H9 (cell line): ENCODE results near the gene CCDC148. TPM values are rescaled to one million over a fixed set of nuclear protein-coding genes. Genes with fewer than 3 reads are reported as not detected.

Experiments used
- DNase-seq: peaks from one replicate; pipeline ENCODE4 v3.0.0-alpha.2; 2017
- H2AFZ ChIP-seq: one replicate; pipeline ENCODE4 v1.6.1; 2013; ENCODE audit warnings: mild to moderate bottlenecking, low read length, control low read depth, moderate library complexity
- H2AK5ac ChIP-seq: 2 replicates; pipeline ENCODE4 v1.6.1; 2013; ENCODE audit warnings: low read length, control low read depth, mixed read lengths; ENCODE audit not compliant: insufficient read length
- H2BK120ac ChIP-seq: one replicate; pipeline ENCODE4 v1.6.1; 2013; ENCODE audit warnings: low read depth, mild to moderate bottlenecking, low read length, control low read depth, inconsistent platforms; ENCODE audit not compliant: poor library complexity, severe bottlenecking
- H2BK12ac ChIP-seq: 2 replicates; pipeline ENCODE4 v1.6.1; 2013; ENCODE audit warnings: low read length, control low read depth, mixed read lengths, low read depth; ENCODE audit not compliant: insufficient read length
- H2BK15ac ChIP-seq: 2 replicates; pipeline ENCODE4 v1.6.1; 2013; ENCODE audit warnings: low read depth, low read length, control low read depth
- H2BK20ac ChIP-seq: one replicate; pipeline ENCODE4 v1.6.1; 2013; ENCODE audit warnings: low read depth, mild to moderate bottlenecking, low read length, control low read depth, inconsistent platforms; ENCODE audit not compliant: poor library complexity, severe bottlenecking
- H2BK5ac ChIP-seq: 2 replicates; pipeline ENCODE4 v1.6.1; 2013; ENCODE audit warnings: low read length, control low read depth, mixed read lengths; ENCODE audit not compliant: insufficient read length
- H3K14ac ChIP-seq: 2 replicates; pipeline ENCODE4 v1.6.1; 2013; ENCODE audit warnings: low read length, control low read depth; ENCODE audit not compliant: insufficient read depth
- H3K18ac ChIP-seq: 2 replicates; pipeline ENCODE4 v1.6.1; 2013; ENCODE audit warnings: low read depth, mild to moderate bottlenecking, mixed read lengths, low read length, control low read depth; ENCODE audit not compliant: insufficient read length
- H3K23ac ChIP-seq: 2 replicates; pipeline ENCODE4 v1.6.1; 2013; ENCODE audit warnings: low read length, control low read depth, mixed read lengths, low read depth; ENCODE audit not compliant: insufficient read length
- H3K23me2 ChIP-seq: 2 replicates; pipeline ENCODE4 v1.6.1; 2013; ENCODE audit warnings: low read depth, mild to moderate bottlenecking, mixed read lengths, low read length, control low read depth; ENCODE audit not compliant: insufficient read length, poor library complexity, severe bottlenecking
- H3K27ac ChIP-seq: 2 replicates; pipeline ENCODE4 v1.5.1; 2013; ENCODE audit warnings: low read length, control low read depth, mixed read lengths, low read depth; ENCODE audit not compliant: insufficient read length
- H3K27me3 ChIP-seq: 2 replicates; pipeline ENCODE4 v1.6.1; 2013; ENCODE audit warnings: low read length, control low read depth, inconsistent platforms; ENCODE audit not compliant: insufficient read depth
- H3K4ac ChIP-seq: 2 replicates; pipeline ENCODE4 v1.6.1; 2013; ENCODE audit warnings: low read depth, mild to moderate bottlenecking, control low read depth, inconsistent platforms, low read length, moderate library complexity
- H3K4me1 ChIP-seq: 2 replicates; pipeline ENCODE4 v1.6.1; 2013; ENCODE audit warnings: low read length, control low read depth, inconsistent platforms; ENCODE audit not compliant: insufficient read depth
- H3K4me2 ChIP-seq: 2 replicates; pipeline ENCODE4 v1.6.1; 2013; ENCODE audit warnings: low read length, control low read depth, mixed read lengths; ENCODE audit not compliant: insufficient read length, insufficient read depth
- H3K56ac ChIP-seq: 2 replicates; pipeline ENCODE4 v1.6.1; 2013; ENCODE audit warnings: low read depth, mild to moderate bottlenecking, mixed read lengths, low read length, control low read depth; ENCODE audit not compliant: insufficient read length
- H3K79me1 ChIP-seq: 2 replicates; pipeline ENCODE4 v1.6.1; 2013; ENCODE audit warnings: low read depth, mild to moderate bottlenecking, moderate library complexity, low read length, control low read depth, inconsistent platforms; ENCODE audit not compliant: insufficient read depth, poor library complexity, severe bottlenecking
- H3K79me2 ChIP-seq: 2 replicates; pipeline ENCODE4 v1.6.1; 2013; ENCODE audit warnings: low read length, control low read depth, inconsistent platforms; ENCODE audit not compliant: insufficient read depth
- H3K9ac ChIP-seq: 2 replicates; pipeline ENCODE4 v1.6.1; 2013; ENCODE audit warnings: low read length, control low read depth, mixed read lengths; ENCODE audit not compliant: insufficient read length; ENCODE audit errors: extremely low read depth
- H3K9me3 ChIP-seq: one replicate; pipeline ENCODE4 v1.6.1; 2013; ENCODE audit warnings: low read depth, low read length, inconsistent platforms; ENCODE audit not compliant: control insufficient read depth
- H3T11ph ChIP-seq: one replicate; pipeline ENCODE4 v1.6.1; 2013; ENCODE audit warnings: mild to moderate bottlenecking, low read length, control low read depth, inconsistent platforms
- H4K20me1 ChIP-seq: one replicate; pipeline ENCODE4 v1.6.1; 2013; ENCODE audit not compliant: control insufficient read depth, insufficient read length, insufficient read depth
- H4K5ac ChIP-seq: 2 replicates; pipeline ENCODE4 v1.6.1; 2013; ENCODE audit warnings: low read depth, mild to moderate bottlenecking, mixed read lengths, low read length, control low read depth; ENCODE audit not compliant: insufficient read length
- H4K8ac ChIP-seq: replicated peaks from 2 replicates; pipeline ENCODE4 v1.6.1; 2013; ENCODE audit warnings: low read length, control low read depth, mixed read lengths, low read depth; ENCODE audit not compliant: insufficient read length
- H4K91ac ChIP-seq: 2 replicates; pipeline ENCODE4 v1.6.1; 2013; ENCODE audit warnings: low read depth, mild to moderate bottlenecking, moderate library complexity, mixed read lengths, low read length, control low read depth; ENCODE audit not compliant: insufficient read length
- H3K27ac Mint-ChIP-seq, 3 experiments: 2 replicates in 2 of 3; 3 replicates in 1 of 3; pipeline ENCODE4 v1.8.0; 2020 to 2021; ENCODE audit warnings: mixed read lengths in 3 of 3, mild to moderate bottlenecking in 1 of 3, moderate library complexity in 1 of 3
- H3K27me3 Mint-ChIP-seq: 2 replicates; pipeline ENCODE4 v1.8.0; 2021; ENCODE audit warnings: low read depth, mild to moderate bottlenecking, moderate library complexity, mixed read lengths
- H3K36me3 Mint-ChIP-seq, 3 experiments: 2 replicates in 2 of 3; 3 replicates in 1 of 3; pipeline ENCODE4 v1.8.0; 2020 to 2021; ENCODE audit warnings: low read depth in 3 of 3, mixed read lengths in 3 of 3; ENCODE audit not compliant: insufficient read depth in 1 of 3
- H3K4me1 Mint-ChIP-seq, 2 experiments: 2 replicates each; pipeline ENCODE4 v1.8.0; 2020; ENCODE audit warnings: mixed read lengths in 2 of 2
- H3K4me3 Mint-ChIP-seq, 2 experiments: 2 replicates in 1 of 2; 3 replicates in 1 of 2; pipeline ENCODE4 v1.8.0; 2020 to 2021; ENCODE audit warnings: mild to moderate bottlenecking in 2 of 2, mixed read lengths in 2 of 2, moderate library complexity in 1 of 2
- H3K9me3 Mint-ChIP-seq, 2 experiments: 2 replicates in 1 of 2; 3 replicates in 1 of 2; pipeline ENCODE4 v1.8.0; 2020; ENCODE audit warnings: mild to moderate bottlenecking in 2 of 2, mixed read lengths in 2 of 2, moderate library complexity in 1 of 2
- CTCF ChIP-seq: fragments of 200-600 bp; sonication (generic); conservative IDR thresholded peaks from 3 replicates; pipeline ENCODE4 v1.8.0; 2021; ENCODE audit warnings: antibody characterized with exemption, mild to moderate bottlenecking
- WGBS: extraction: QIAGEN DNeasy Blood & Tissue Kit; methylation state at CpG from one replicate; pipeline ENCODE4 v1.1.7; 2013; ENCODE audit warnings: missing lambda C conversion rate, low lambda C conversion rate, mixed read lengths; ENCODE audit not compliant: insufficient read length; ENCODE audit errors: extremely low coverage; 5-methylcytosine and 5-hydroxymethylcytosine counted together
- total RNA-seq: library from RNA; stranded (reverse); gene quantifications from 2 replicates; pipeline ENCODE4 v1.2.1, GENCODE V29; 2021

CCDC148 gene
- total RNA-seq, 1 experiment from 2014 or later = 1.5 TPM

GRCh38 chr2:158242280-158242679 lies 214.3 kb downstream of the CCDC148 start:
- no peak overlapping the region for H3K56ac ChIP-seq
- no peak overlapping the region for H2BK20ac ChIP-seq
- H3K27me3 ChIP-seq = no peaks in the 10 kb centered on the region
- H3K4me1 ChIP-seq = peaks cover 4% of the 10 kb centered on the region; the same call in 1 of the 2 replicates
- H4K8ac ChIP-seq = no peak overlapping the region
- no peak overlapping the region for H2BK15ac ChIP-seq
- no peak for DNase-seq
- no peaks in the 10 kb centered on the region for H3K79me2 ChIP-seq
- no peak overlapping the region for H3T11ph ChIP-seq
- H2AK5ac ChIP-seq = no peak overlapping the region
- H3K9me3 ChIP-seq = no peaks in the 10 kb centered on the region
- no peak overlapping the region for H3K23ac ChIP-seq
- no peaks in the 10 kb centered on the region for H3K23me2 ChIP-seq
- H3K36me3 Mint-ChIP-seq = no peaks in the 10 kb centered on the region
- no peaks in the 10 kb centered on the region for H4K20me1 ChIP-seq
- no peak overlapping the region for H2BK12ac ChIP-seq
- no peak overlapping the region for H3K4me3 Mint-ChIP-seq
- no peak overlapping the region for H3K4ac ChIP-seq
- WGBS = no CpG with 5 or more reads among the region's 2 CpGs
- H3K27ac ChIP-seq = no peak overlapping the region
- no peak overlapping the region for H2BK5ac ChIP-seq
- no peak for TF ChIP-seq CTCF
- H4K5ac ChIP-seq = no peak overlapping the region
- H3K9me3 Mint-ChIP-seq = no peaks in the 10 kb centered on the region
- peaks cover 34% of the 10 kb centered on the region for H3K27me3 Mint-ChIP-seq
- H3K4me2 ChIP-seq = no peak overlapping the region
- H3K27ac Mint-ChIP-seq = no peak overlapping the region
- no peak overlapping the region for H4K91ac ChIP-seq
- no peak overlapping the region for H2AFZ ChIP-seq
- H3K4me1 Mint-ChIP-seq = peaks cover 25 to 26% of the 10 kb centered on the region in 2 experiments
- no peak overlapping the region for H2BK120ac ChIP-seq
- H3K18ac ChIP-seq = no peak overlapping the region
- no peak overlapping the region for H3K9ac ChIP-seq
- no peaks in the 10 kb centered on the region for H3K79me1 ChIP-seq
- H3K14ac ChIP-seq = no peak overlapping the region
